SK-N-SH treated with all-trans-retinoic acid at 6 μM for 48 hours (cell line): ENCODE measurements around the gene OBSCN.

Experiments used
- ARNTL ChIP-seq: fragments of 450-650 bp; formaldehyde crosslinking; IDR thresholded peaks from 2 replicates; pipeline ENCODE4 v1.5.0; 2020; ENCODE audit warnings: low read depth, mild to moderate bottlenecking, moderate library complexity, borderline replicate concordance
- BACH2 ChIP-seq: fragments of 250-450 bp; sonication (Bioruptor Pico); IDR thresholded peaks from 2 replicates; pipeline ENCODE4 v1.9.0; 2021; ENCODE audit warnings: mild to moderate bottlenecking, borderline replicate concordance
- OSR1 ChIP-seq: fragments of 250-450 bp; sonication (Bioruptor Pico); IDR thresholded peaks from 2 replicates; pipeline ENCODE4 v1.8.0; 2022; ENCODE audit warnings: moderate library complexity, mild to moderate bottlenecking, inconsistent platforms
- RARB ChIP-seq: fragments of 250-450 bp; sonication (Bioruptor Pico); IDR thresholded peaks from 2 replicates; pipeline ENCODE4 v1.8.0; 2021; ENCODE audit warnings: mild to moderate bottlenecking, moderate library complexity
- SNAI2 ChIP-seq: fragments of 250-450 bp; sonication (Bioruptor Pico); IDR thresholded peaks from 2 replicates; pipeline ENCODE4 v1.5.0; 2020; ENCODE audit warnings: mild to moderate bottlenecking, moderate library complexity
- TCF4 ChIP-seq: fragments of 250-450 bp; sonication (Bioruptor Pico); IDR thresholded peaks from 2 replicates; pipeline ENCODE4 v1.8.0; 2021; ENCODE audit warnings: mild to moderate bottlenecking, moderate library complexity, borderline replicate concordance
- ZC3H10 ChIP-seq: fragments of 250-450 bp; sonication (Bioruptor Pico); IDR thresholded peaks from 2 replicates; pipeline ENCODE4 v1.5.1; 2021; ENCODE audit warnings: mild to moderate bottlenecking, moderate library complexity
- ZFP30 ChIP-seq: fragments of 450-650 bp; formaldehyde crosslinking; IDR thresholded peaks from 2 replicates; pipeline ENCODE4 v1.5.0; 2022; ENCODE audit warnings: mild to moderate bottlenecking, moderate library complexity
- ZNF565 ChIP-seq: fragments of 450-650 bp; formaldehyde crosslinking; conservative IDR thresholded peaks from 2 replicates; pipeline ENCODE4 v1.5.0; 2020; ENCODE audit warnings: low read depth, mild to moderate bottlenecking, moderate library complexity
- ZNF70 ChIP-seq: fragments of 450-650 bp; formaldehyde crosslinking; IDR thresholded peaks from 2 replicates; pipeline ENCODE4 v1.5.0; 2020; ENCODE audit warnings: mild to moderate bottlenecking, moderate library complexity
- TF ChIP-seq, protein P1 (sequence below): fragments of 250-450 bp; sonication (Bioruptor Pico); IDR thresholded peaks from 2 replicates; pipeline ENCODE4 v1.5.1; 2021; ENCODE audit warnings: mild to moderate bottlenecking, moderate library complexity
- TF ChIP-seq, protein P2 (sequence below): fragments of 250-450 bp; sonication (Bioruptor Pico); IDR thresholded peaks from 2 replicates; pipeline ENCODE4 v1.5.1; 2020; ENCODE audit warnings: low read depth, mild to moderate bottlenecking, moderate library complexity

DNA sequence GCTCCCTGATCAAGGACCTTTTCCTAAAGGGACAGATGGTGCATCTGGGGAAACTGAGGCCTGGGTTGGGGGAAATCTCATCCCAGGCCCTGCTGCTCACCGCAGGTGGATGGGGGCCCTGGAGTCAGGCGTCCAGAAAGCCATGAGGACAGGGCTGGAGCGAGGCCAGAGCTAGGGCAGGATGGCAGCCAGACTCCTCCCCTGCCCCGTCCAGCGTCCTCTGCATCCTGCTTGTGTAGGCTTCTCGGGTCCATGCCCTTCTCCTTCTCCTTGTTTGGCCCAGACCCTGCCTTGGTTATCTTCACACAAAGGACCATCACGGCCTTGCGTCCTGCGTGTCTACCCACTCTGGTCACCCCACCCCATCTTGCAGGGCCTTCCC lies 155.8 kb downstream of the OBSCN start:
- TF ChIP-seq TCF4 (CRISPR knock-in tag) (no peak), SNAI2 (CRISPR knock-in tag) (no peak), RARB (CRISPR knock-in tag) (no peak), ZC3H10 (no peak), OSR1 (CRISPR knock-in tag) (no peak), BACH2 (CRISPR knock-in tag) (no peak), ZNF70 (CRISPR knock-in tag) (no peak), ZNF565 (CRISPR knock-in tag) (no peak), ZFP30 (CRISPR knock-in tag) (no peak), ARNTL (CRISPR knock-in tag) (no peak)
- TF ChIP-seq, protein P1, sequence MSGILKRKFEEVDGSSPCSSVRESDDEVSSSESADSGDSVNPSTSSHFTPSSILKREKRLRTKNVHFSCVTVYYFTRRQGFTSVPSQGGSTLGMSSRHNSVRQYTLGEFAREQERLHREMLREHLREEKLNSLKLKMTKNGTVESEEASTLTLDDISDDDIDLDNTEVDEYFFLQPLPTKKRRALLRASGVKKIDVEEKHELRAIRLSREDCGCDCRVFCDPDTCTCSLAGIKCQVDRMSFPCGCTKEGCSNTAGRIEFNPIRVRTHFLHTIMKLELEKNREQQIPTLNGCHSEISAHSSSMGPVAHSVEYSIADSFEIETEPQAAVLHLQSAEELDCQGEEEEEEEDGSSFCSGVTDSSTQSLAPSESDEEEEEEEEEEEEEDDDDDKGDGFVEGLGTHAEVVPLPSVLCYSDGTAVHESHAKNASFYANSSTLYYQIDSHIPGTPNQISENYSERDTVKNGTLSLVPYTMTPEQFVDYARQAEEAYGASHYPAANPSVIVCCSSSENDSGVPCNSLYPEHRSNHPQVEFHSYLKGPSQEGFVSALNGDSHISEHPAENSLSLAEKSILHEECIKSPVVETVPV (CRISPR knock-in tag): no peak
- TF ChIP-seq, protein P2, sequence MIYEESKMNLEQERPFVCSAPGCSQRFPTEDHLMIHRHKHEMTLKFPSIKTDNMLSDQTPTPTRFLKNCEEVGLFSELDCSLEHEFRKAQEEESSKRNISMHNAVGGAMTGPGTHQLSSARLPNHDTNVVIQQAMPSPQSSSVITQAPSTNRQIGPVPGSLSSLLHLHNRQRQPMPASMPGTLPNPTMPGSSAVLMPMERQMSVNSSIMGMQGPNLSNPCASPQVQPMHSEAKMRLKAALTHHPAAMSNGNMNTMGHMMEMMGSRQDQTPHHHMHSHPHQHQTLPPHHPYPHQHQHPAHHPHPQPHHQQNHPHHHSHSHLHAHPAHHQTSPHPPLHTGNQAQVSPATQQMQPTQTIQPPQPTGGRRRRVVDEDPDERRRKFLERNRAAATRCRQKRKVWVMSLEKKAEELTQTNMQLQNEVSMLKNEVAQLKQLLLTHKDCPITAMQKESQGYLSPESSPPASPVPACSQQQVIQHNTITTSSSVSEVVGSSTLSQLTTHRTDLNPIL: no peak
